Right renal cortex interstitium (tissue), 3 donors: ENCODE data around the gene OVCA2. TPM values are rescaled to one million over a fixed set of nuclear protein-coding genes. Genes with fewer than 3 reads are reported as not detected.

Experiments
- DNase-seq, 3 donors: peaks; one replicate each; pipeline ENCODE4 v3.0.0-alpha.2; 2013; ENCODE audit warnings: low read depth in 3 of 3, low spot score in 2 of 3
- polyA plus RNA-seq, 3 donors: library from polyadenylated mRNA; unstranded; fragments of 120-200 nt; gene quantifications; one replicate each; pipeline ENCODE4 v1.2.1, GENCODE V29; 2013; ENCODE audit not compliant: insufficient read length in 3 of 3

The OVCA2 gene
- polyA plus RNA-seq, 3 donors, result 13.1 to 14.5 (median 14.0) TPM

GRCh38 chr17:2063261-2064146 is 21.7 kb downstream of the OVCA2 start:
- no peak for DNase-seq

- DNase-seq, result no peak
Observed at GRCh38 chr17:2064147-2064489, 22.3 kb downstream of the OVCA2 start.

DNA sequence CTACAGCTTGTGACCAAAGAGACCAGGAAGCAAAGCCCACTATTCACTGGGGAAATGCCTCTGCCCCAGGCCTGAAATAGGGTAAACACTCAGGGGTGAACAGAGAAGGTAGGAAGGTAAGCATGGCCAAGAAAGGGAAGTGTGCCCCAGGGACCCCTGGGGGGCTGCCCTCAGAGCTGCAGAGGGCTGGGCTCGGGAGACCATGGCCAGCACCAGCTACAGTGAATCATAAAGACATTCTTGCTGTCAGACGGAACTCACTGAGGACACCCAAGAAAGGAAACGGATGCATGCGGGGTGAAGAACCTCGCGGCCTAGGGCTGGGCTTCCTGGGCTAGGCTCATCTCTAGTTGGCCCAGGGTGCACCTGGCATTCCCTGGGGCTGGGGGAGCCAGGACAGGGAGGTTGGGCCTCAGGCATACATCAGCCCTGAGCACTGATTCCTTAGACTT is 22.7 kb downstream of the OVCA2 start:
- DNase-seq, result no peak

DNA sequence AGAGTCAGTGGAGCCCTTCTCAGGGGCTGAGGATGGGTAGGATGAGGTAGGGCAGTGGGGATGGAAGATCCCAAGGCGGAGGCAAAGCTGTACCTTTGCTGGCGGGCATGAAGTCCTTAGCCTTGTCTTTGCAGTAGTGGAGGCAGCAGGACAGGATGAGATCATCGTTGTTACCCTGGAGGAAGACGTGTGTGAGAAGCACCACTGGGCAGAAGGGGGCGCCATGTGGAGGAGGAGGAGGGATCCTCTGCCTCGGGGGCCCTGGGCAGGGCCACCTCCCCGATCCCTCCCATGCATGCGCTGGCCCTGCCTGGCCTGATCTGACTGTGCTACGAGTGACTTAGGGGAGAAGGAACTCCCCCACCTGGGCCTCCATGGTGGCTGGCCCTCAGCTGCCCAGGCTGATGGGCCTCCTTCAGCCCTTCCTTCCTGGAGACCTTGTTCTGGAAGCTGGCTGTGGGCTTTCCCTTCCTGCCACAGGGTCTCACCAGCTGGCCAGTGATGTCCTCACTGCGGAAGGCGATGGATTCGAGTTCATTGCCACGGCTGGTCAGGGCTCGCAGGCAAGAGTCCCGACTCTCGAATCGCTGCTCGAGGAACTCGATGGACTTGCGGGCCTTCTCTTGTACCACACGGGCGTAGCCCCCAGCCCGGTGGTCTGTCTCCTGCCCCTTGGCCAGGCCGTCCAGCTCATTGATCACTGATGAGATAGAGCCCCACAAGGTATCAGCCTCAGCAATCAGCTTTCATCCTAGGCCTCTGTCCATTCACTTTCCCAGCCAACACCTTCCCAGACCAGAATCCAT is 23.4 kb downstream of the OVCA2 start:
- no peak for DNase-seq

- no peak for DNase-seq
Observed at GRCh38 chr17:2065949-2066400, 24.2 kb downstream of the OVCA2 start.

DNA sequence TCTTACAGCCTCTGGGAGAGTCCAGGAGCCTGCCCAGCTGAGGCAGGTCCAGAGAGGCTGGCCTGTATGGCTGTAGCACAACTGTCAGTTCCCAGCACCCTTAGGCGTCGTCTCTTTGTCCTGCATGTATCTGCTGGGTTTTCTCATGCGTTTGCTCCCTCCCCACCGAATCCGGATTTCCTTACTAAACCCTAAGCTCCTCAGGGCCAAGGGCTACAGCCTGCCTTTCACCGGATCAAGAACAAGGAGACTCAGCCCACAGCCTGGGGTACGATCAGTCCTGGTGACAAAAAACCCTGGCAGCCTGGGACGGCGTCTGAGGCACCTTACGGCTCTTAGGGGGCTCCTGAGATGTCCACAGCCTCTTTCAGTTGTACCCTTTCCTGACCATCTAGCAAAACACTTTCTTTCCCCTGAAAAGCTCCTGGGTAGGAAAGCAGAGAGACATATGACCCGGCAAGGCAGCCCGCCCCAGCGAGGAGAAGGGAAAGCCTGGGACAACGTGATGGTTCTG is 25.3 kb downstream of the OVCA2 start:
- no peak for DNase-seq

DNA sequence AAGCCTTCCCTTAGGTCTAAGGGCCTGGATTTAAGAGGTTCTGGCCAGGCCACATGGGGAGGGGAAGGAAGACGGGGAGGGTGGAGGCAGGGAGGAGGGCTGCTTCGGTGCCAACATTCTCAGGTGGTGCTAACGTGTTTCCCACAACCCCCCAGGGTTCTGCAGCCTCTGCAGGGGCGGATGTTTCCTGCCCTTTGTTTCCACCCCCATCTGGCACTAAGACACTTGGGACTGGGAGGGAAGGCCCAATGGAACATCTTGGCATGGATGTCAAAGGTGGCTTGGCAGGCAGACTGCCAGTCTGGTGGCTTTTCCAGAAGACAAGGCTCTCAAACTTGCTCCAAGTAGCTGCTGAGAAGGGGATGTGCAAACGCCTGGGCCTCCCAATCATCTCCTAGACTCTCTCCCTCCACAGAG is 25.8 kb downstream of the OVCA2 start:
- no peak for DNase-seq

DNA sequence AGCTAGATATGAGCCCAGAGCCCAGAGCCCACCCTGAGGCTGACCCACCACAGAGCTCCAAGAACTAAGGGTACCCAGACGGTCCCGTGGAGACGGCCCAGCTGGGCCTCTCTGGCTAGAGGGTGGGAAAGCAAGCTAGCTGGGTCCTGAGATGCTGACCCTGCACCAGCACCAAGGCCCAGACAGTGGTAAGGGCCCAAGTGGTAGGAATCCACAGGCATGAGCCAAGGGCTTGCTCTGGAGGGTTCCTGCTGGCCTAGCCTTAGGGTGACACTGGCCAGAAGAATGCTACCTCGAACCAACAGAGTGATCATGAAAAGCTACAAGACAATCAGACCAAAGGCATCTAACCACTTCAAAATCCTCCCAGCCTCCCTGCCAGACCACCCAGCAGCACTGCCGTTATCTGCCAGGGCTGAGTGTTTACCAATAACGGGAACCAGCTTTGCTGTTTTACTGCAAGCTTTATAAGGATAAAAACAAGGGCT is 26.3 kb downstream of the OVCA2 start:
- no peak for DNase-seq

DNA sequence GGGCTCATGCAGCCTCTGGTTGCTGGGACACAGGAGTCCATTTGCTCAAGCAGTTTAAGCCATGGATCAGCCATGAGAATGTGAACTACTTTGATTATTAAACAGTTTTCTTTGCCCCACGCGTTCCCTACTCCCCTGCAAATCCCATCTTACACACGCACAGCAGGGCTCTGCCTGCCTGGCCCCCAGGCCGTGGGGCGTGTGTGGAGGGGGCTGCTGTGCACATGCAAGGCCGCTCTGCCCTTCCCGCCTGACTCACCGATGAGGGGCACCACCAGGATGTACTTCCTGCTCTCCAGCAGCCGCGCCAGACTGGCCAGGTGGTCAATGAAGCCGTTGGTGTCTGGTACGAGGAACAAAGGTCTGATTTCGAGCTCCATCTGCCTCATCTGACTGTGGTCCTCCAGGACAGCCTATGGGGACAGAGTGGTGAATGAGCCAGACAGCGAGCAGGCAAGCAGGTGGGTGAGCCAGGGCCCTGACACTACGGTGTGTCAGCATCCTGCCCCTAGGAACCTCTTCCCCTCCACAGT is 26.8 kb downstream of the OVCA2 start:
- no peak for DNase-seq

DNA sequence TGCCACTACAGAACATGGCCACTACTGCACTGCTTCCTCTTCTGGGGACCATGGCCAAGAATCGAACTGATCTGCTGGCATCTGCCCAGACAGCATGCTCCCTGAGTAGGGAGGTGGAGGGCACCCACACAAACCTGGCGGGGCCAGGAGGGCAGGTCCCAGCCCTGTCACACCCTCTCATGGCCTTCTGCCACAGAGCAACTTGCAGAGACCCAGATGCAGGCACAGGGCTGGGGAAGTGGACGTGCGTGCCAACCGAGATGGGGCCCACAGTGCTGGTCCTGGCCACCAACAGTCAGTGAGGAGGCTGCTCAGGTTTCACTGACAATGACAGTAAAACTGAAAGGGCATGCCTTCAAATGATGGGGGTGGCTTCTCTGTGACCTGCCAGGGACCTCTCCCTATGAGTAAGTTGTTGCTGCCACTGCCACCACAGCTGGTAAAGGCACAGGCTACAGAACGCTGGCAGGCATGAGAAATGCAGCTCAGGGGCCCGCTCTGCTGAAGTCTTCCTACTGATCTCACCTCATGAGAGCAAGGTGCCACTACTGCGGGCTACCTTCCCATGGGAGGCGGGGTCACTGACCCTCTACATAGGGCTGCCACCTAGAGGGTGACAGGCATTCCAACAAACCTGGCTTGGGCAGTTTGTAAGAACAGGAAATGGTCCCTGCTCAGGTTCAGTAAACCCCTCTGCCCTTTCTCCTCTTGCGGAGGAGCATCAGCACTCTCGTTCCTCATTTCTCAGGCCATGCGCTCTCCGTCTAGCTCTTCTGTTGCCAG is 28.6 kb downstream of the OVCA2 start:
- DNase-seq, result no peak

DNA sequence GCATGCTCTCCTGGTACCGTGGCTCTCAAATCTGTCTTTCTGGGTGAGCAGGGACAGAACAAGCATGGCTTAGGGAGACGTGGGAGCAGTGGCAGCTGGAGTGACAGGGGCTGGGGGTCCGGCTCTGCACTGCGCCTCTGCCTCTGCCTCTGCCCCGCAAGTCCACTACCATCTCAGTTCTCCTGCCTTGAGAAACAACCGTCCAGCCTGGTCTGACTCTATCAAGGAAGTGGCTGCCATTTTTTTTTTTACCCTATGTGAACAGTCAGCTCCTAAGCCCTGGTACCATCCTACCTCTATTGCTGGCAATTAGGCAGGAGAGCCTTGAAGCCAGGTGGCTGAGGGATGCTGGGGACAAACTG is 29.2 kb downstream of the OVCA2 start:
- DNase-seq, result no peak

DNA sequence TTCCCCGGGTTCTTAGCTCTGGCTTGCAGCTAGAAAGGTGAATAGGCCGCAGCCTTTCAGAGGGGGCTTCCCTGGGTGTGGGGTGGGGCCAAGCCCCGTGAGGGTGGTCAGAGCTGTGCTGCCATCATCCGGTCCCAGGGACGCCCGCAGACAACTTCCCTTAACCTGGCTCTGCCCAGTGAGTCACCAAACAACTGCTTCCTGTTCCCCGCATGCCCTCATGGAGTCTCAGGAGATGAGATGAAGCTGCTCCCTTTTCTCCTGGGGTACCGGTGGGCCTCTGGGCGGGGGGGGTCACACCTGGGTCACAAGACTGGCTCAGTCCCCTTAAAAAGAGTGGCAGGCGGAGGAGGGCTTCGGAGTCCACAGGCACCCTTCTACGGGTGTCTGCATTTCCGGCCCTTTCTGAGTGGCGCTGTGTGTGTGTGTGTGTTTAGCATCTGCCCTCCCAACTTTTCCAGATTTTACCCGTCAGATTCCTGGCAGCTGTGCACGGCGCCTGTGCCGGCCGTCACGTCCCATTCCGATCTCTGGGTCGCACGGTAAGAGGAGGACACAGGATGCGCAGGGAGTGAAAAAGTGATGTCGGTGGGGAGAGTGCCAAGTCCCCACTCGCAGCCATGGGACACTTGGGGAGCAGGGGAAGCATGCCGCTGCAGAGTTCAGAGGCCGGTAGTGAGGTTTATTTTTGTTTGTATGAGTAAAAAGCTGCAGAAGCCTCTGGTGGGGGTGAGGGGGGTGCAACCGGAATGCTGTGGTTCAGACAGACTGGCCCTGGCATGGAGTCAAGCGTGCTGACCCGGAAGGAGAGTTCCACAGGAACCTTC is 29.8 kb downstream of the OVCA2 start:
- no peak for DNase-seq

- DNase-seq, result no peak
Observed at GRCh38 chr17:2074919-2075318, 33.1 kb downstream of the OVCA2 start.

GRCh38 chr17:2075336-2076086 is 33.7 kb downstream of the OVCA2 start:
- DNase-seq, result no peak

DNA sequence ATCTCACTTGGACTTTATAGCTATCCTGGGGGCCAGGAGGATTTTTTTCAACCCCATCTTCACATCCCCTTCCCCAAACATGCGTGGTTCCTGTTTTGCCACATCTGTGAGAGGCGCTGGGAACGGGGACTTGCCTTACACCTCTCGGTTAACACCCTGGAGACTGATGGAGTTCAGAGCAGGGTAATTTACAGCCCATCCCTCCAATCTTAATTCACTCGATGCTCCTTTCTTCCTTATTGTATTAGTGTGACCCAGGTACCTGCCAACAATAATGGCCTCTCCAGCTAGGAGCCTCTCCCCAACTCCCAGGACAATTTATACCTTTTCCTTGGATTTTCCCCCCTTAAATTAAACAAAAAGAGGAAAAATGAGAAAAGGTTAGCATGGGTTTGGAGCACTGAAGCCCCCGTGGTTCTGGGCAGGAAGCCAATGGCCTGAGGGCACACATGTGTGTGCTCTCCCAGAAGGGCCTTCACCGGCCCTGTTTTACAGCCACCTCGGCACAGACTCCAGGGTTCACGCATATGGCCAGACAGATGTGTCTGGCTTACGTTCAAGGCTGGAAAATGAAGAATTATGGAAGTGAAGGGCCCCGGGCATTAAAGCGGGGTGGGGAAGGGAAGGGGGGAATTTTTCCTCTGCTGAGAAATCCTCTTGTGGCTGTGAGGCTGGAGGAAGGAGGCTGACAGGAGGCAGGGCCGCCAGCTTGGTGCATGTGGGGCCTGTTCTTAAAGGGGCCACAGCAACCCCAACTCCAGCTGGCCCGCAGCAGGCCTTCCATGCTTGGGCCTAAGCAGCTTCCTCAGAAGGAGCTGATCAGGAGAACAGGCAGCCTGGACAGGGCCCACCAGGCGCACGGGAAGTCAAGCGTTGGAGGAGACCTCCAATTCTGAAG is 34.5 kb downstream of the OVCA2 start:
- DNase-seq, result no peak

DNA sequence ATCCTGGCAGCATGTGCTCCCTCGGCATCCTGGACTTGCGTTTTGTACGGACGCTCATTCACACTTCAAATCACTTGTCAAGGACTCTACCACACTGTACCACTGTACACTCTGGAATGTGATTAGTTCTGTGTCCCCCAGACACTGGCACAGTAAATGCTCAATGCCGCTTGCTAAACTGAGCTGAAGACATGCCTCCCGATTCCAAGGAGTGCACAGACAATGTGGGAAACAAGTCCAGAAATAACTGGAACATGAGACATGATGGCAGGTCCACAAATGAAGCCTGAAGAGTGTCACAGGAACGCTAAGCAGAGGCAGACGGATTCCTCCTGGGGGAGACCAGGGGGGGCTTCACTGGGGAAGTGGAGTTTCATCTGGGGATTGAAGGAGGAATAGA is 35.2 kb downstream of the OVCA2 start:
- DNase-seq, result no peak

DNA sequence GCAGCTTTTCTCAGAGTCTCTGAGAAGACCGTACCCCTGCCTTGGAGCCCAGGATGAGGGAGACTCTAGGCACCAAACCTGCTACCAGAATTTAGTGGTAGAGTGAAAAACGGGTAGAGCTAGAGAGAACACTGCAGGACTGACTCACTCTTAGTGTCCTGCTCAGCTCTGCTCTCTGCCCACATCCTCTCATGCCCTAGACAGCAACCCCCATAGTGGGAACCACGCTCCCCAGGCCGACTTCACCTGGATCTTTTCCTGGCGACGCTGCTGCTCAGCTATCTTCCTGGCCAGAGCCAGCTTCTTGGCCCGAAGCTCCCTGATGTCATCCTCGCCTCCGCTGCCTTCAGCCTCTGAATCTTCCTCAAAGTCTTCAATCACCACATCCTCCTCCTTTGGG is 39.7 kb downstream of the OVCA2 start:
- DNase-seq, result no peak
